GM12874 (cell line): ENCODE results near the gene RFXAP.

ENCODE experiments used
- TF ChIP-seq, protein P1 (sequence below): IDR thresholded peaks from 2 replicates; pipeline ENCODE4 v1.5.1; 2011; ENCODE audit warnings: low read depth, mild to moderate bottlenecking, control low read depth, low read length, moderate library complexity; ENCODE audit not compliant: insufficient read depth

Gene RFXAP

GRCh38 chr13:36839281-36839680 is 20.3 kb downstream of the RFXAP start:
- TF ChIP-seq, protein P1, sequence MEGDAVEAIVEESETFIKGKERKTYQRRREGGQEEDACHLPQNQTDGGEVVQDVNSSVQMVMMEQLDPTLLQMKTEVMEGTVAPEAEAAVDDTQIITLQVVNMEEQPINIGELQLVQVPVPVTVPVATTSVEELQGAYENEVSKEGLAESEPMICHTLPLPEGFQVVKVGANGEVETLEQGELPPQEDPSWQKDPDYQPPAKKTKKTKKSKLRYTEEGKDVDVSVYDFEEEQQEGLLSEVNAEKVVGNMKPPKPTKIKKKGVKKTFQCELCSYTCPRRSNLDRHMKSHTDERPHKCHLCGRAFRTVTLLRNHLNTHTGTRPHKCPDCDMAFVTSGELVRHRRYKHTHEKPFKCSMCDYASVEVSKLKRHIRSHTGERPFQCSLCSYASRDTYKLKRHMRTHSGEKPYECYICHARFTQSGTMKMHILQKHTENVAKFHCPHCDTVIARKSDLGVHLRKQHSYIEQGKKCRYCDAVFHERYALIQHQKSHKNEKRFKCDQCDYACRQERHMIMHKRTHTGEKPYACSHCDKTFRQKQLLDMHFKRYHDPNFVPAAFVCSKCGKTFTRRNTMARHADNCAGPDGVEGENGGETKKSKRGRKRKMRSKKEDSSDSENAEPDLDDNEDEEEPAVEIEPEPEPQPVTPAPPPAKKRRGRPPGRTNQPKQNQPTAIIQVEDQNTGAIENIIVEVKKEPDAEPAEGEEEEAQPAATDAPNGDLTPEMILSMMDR, result no peak

GRCh38 chr13:36839981-36840380 is 21.0 kb downstream of the RFXAP start:
- TF ChIP-seq, protein P1, result no peak

GRCh38 chr13:36840718-36841250 is 21.8 kb downstream of the RFXAP start:
- TF ChIP-seq, protein P1, result no peak

- TF ChIP-seq, protein P1, result no peak
These were observed 22.4 kb downstream of the RFXAP start for GRCh38 chr13:36841391-36841790.

DNA sequence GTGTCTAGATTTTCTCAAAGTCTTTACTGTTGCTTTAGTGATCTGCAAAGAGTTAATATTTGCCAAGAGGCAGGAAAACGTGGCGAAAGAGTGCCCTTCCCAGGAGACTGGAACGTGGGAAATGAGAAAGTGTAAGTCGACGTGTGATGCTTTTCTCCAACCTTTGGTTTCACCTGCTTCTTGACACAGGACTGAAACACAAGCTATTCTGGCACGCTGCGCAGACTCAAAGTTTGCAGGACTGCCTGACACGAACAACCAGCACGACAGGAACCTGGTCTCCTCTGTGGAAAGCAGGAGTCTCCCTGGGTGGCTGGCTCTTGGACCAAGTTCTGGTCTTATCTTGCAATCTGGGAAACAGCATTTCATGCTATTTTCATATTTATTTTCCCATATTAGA is 28.6 kb downstream of the RFXAP start:
- TF ChIP-seq, protein P1, result no peak

DNA sequence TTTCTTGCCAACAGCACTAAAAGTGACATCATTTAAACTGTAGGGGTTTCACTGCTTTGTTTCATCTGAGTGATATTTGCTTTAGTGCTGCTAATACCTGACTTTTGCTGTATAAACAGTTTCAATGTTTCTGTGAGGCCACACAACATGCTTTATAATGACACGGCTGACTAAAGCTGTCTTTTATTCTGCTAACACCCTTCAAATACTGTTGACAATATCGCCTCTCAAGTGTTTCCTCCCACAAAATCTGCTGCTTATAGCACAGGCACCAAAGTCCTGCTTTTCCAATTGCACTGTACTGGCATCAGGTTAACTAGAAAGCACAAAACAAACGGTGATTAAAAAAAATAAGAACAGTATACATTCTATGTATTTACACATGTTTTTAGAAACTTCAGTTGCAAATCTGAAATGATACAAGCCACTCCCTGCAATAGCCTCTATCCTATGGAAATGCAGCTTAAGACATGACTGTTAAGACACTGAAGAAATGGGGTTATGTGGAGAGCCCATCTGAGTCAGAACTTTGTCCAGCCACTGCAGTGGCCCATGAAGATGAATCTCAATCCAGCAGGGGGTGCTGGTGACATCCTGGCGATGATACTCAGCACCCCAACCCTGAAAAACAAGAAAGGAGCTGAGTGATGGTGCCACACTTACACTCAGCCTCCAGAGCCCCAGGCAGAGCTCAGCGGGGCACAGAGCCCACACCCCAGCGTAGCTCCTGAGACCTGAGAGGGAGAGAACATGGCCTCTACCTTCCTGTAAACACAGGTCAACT is 29.4 kb downstream of the RFXAP start:
- TF ChIP-seq, protein P1, result peak; percentile 48; the same call in 1 of the 2 replicates

- TF ChIP-seq, protein P1, result peak; percentile 38; the same call in 1 of the 2 replicates
These were observed 31.9 kb downstream of the RFXAP start for GRCh38 chr13:36850790-36851438.
